IMR-90 (cell line): Measurements from ENCODE around the gene MFAP3L. TPM values are rescaled to one million over a fixed set of nuclear protein-coding genes. Genes with fewer than 3 reads are reported as not detected.

ENCODE experiments used
- ATAC-seq: fragments of 200-7000 bp; cut with Tn5 transposase; 2 replicates; pipeline ENCODE4 v1.9.1; 2020; ENCODE audit warnings: low read depth, mild to moderate bottlenecking, moderate library complexity
- BruUV-seq: library from RNA; stranded (reverse); fragments of 400-500 nt; replicated peaks from 2 replicates; lab custom pipeline; 2021; lab: Mats Ljungman, UMichigan
- CTCF ChIA-PET: fragments of 300-600 bp; formaldehyde crosslinking; extraction: SDS; loops from one replicate; lab custom pipeline; 2021; ENCODE audit warnings: antibody characterized with exemption; lab: Yijun Ruan, JAX
- POLR2A ChIA-PET: fragments of 300-600 bp; sonication (Branson Sonifier 250); formaldehyde crosslinking; loops from one replicate; lab custom pipeline; 2022; ENCODE audit warnings: antibody characterized with exemption; ENCODE audit not compliant: unreplicated experiment; lab: Charles Lee
- DNase-seq: peaks from one replicate; pipeline ENCODE4 v3.0.0; 2013
- H2AFZ ChIP-seq: replicated peaks from 2 replicates; pipeline ENCODE3; 2013; ENCODE audit warnings: low read length, mild to moderate bottlenecking; ENCODE audit not compliant: poor library complexity
- H2AK5ac ChIP-seq: 2 replicates; pipeline ENCODE4 v1.6.1; 2013; ENCODE audit warnings: low read depth, low read length, inconsistent platforms
- H2AK9ac ChIP-seq: replicated peaks from 2 replicates; pipeline ENCODE3; 2013; ENCODE audit warnings: mild to moderate bottlenecking, low read depth, low read length, moderate library complexity; ENCODE audit not compliant: poor library complexity
- H2BK120ac ChIP-seq: 2 replicates; pipeline ENCODE4 v1.6.1; 2013; ENCODE audit warnings: low read depth, low read length, inconsistent platforms
- H2BK15ac ChIP-seq: 3 replicates; pipeline ENCODE4 v1.6.1; 2013; ENCODE audit warnings: low read depth, low read length, inconsistent platforms
- H2BK20ac ChIP-seq: 2 replicates; pipeline ENCODE4 v1.6.1; 2013; ENCODE audit warnings: low read depth, mild to moderate bottlenecking, inconsistent platforms, low read length, moderate library complexity
- H2BK5ac ChIP-seq: 2 replicates; pipeline ENCODE4 v1.6.1; 2013; ENCODE audit warnings: mild to moderate bottlenecking, low read depth, low read length, inconsistent platforms; ENCODE audit not compliant: poor library complexity, severe bottlenecking
- H3K14ac ChIP-seq: replicated peaks from 2 replicates; pipeline ENCODE4 v1.6.1; 2013; ENCODE audit warnings: low read depth, low read length, inconsistent platforms
- H3K18ac ChIP-seq: 2 replicates; pipeline ENCODE4 v1.6.1; 2013; ENCODE audit warnings: low read depth, low read length, control low read depth
- H3K23ac ChIP-seq: 2 replicates; pipeline ENCODE4 v1.6.1; 2013; ENCODE audit warnings: low read depth, low read length, inconsistent platforms
- H3K27ac ChIP-seq: 2 replicates; pipeline ENCODE4 v1.5.1; 2013; ENCODE audit warnings: mild to moderate bottlenecking, control low read depth, low read length; ENCODE audit not compliant: insufficient read depth
- H3K27me3 ChIP-seq: 2 replicates; pipeline ENCODE4 v1.6.1; 2013; ENCODE audit warnings: low read length; ENCODE audit not compliant: control insufficient read depth, insufficient read depth
- H3K36me3 ChIP-seq: 2 replicates; pipeline ENCODE4 v1.6.1; 2013; ENCODE audit warnings: low read length, mixed read lengths; ENCODE audit not compliant: control insufficient read depth, insufficient read depth
- H3K4ac ChIP-seq: 2 replicates; pipeline ENCODE4 v1.6.1; 2013; ENCODE audit warnings: low read depth, low read length, inconsistent platforms
- H3K4me1 ChIP-seq: 2 replicates; pipeline ENCODE4 v1.6.1; 2013; ENCODE audit warnings: low read length, mixed read lengths; ENCODE audit not compliant: control insufficient read depth, insufficient read depth
- H3K4me2 ChIP-seq: 2 replicates; pipeline ENCODE4 v1.6.1; 2013; ENCODE audit warnings: low read depth, mild to moderate bottlenecking, control low read depth, low read length, moderate library complexity
- H3K4me3 ChIP-seq: 2 replicates; pipeline ENCODE4 v1.5.1; 2013; ENCODE audit warnings: low read depth, mild to moderate bottlenecking, control low read depth, low read length, moderate library complexity; ENCODE audit not compliant: insufficient read depth
- H3K56ac ChIP-seq: 2 replicates; pipeline ENCODE4 v1.6.1; 2013; ENCODE audit warnings: low read length, inconsistent platforms; ENCODE audit not compliant: insufficient read depth; ENCODE audit errors: extremely low read depth
- H3K79me1 ChIP-seq, 2 experiments: 2 replicates each; pipeline ENCODE4 v1.6.1; 2013; ENCODE audit warnings: low read length in 2 of 2, inconsistent platforms in 1 of 2, low read depth in 1 of 2
- H3K9ac ChIP-seq: 2 replicates; pipeline ENCODE4 v1.6.1; 2013; ENCODE audit warnings: low read depth, low read length, control low read depth
- H3K9me1 ChIP-seq: 2 replicates; pipeline ENCODE4 v1.6.1; 2013; ENCODE audit warnings: low read length, inconsistent platforms; ENCODE audit not compliant: insufficient read depth
- H3K9me3 ChIP-seq: 2 replicates; pipeline ENCODE4 v1.6.1; 2013; ENCODE audit warnings: low read length; ENCODE audit not compliant: control insufficient read depth, insufficient read depth
- H4K20me1 ChIP-seq: 2 replicates; pipeline ENCODE4 v1.6.1; 2013; ENCODE audit warnings: low read length, inconsistent platforms; ENCODE audit not compliant: insufficient read depth
- H4K5ac ChIP-seq: 2 replicates; pipeline ENCODE4 v1.6.1; 2013; ENCODE audit warnings: mild to moderate bottlenecking, low read depth, low read length, control low read depth
- H4K8ac ChIP-seq, 2 experiments: 2 replicates each; pipeline ENCODE4 v1.6.1; 2013; ENCODE audit warnings: low read depth in 2 of 2, low read length in 2 of 2, control low read depth in 1 of 2, inconsistent platforms in 1 of 2
- H4K91ac ChIP-seq: 2 replicates; pipeline ENCODE4 v1.6.1; 2013; ENCODE audit warnings: low read depth, low read length, inconsistent platforms; ENCODE audit not compliant: insufficient read depth
- BHLHE40 ChIP-seq: fragments of 150-350 bp; IDR thresholded peaks from 2 replicates; pipeline ENCODE4 v1.6.1; 2016; ENCODE audit warnings: mild to moderate bottlenecking, low read depth, low read length
- CEBPB ChIP-seq: IDR thresholded peaks from 2 replicates; pipeline ENCODE4 v1.6.1; 2012; ENCODE audit warnings: low read depth, low read length, improper control_type of control experiment
- CHD1 ChIP-seq: IDR thresholded peaks from 2 replicates; pipeline ENCODE4 v1.6.1; 2012; ENCODE audit warnings: low read depth, low read length, improper control_type of control experiment
- FOS ChIP-seq: fragments of 150-350 bp; IDR thresholded peaks from 2 replicates; pipeline ENCODE4 v1.6.1; 2016; ENCODE audit warnings: low read depth, low read length
- MAFK ChIP-seq: IDR thresholded peaks from 2 replicates; pipeline ENCODE4 v1.6.1; 2012; ENCODE audit warnings: low read depth, low read length, improper control_type of control experiment
- MAZ ChIP-seq: IDR thresholded peaks from 2 replicates; pipeline ENCODE4 v1.6.1; 2012; ENCODE audit warnings: low read depth, mild to moderate bottlenecking, low read length, improper control_type of control experiment, moderate library complexity, borderline replicate concordance
- MXI1 ChIP-seq: IDR thresholded peaks from 2 replicates; pipeline ENCODE4 v1.6.1; 2012; ENCODE audit warnings: low read depth, mild to moderate bottlenecking, low read length, moderate library complexity, borderline replicate concordance
- NFE2L2 ChIP-seq: fragments of 150-350 bp; IDR thresholded peaks from 2 replicates; pipeline ENCODE4 v1.6.1; 2016; ENCODE audit warnings: low read depth, mild to moderate bottlenecking, low read length
- POLR2A ChIP-seq: IDR thresholded peaks from 2 replicates; pipeline ENCODE4 v1.6.1; 2012; ENCODE audit warnings: mild to moderate bottlenecking, low read depth, low read length
- RAD21 ChIP-seq: IDR thresholded peaks from 2 replicates; pipeline ENCODE4 v1.6.1; 2012; ENCODE audit warnings: low read length, improper control_type of control experiment
- RCOR1 ChIP-seq: IDR thresholded peaks from 2 replicates; pipeline ENCODE4 v1.6.1; 2012; ENCODE audit warnings: mild to moderate bottlenecking, low read length, improper control_type of control experiment; ENCODE audit not compliant: insufficient replicate concordance
- RFX5 ChIP-seq: IDR thresholded peaks from 2 replicates; pipeline ENCODE4 v1.8.0; 2012; ENCODE audit warnings: low read depth, mild to moderate bottlenecking, low read length, moderate library complexity
- SMC3 ChIP-seq: fragments of 150-350 bp; IDR thresholded peaks from 2 replicates; pipeline ENCODE4 v1.6.1; 2016; ENCODE audit warnings: low read depth, mild to moderate bottlenecking, antibody characterized with exemption, low read length, moderate library complexity
- USF2 ChIP-seq: fragments of 150-350 bp; IDR thresholded peaks from 2 replicates; pipeline ENCODE4 v1.6.1; 2017; ENCODE audit warnings: mild to moderate bottlenecking, antibody characterized with exemption, low read length, low read depth
- WGBS, 2 experiments: methylation state at CpG; one replicate each; pipeline versions ENCODE4 v1.1.5 to v1.1.7; 2013; ENCODE audit warnings: missing lambda C conversion rate in 2 of 2; ENCODE audit not compliant: insufficient read length in 1 of 2; ENCODE audit errors: extremely low coverage in 2 of 2; 5-methylcytosine and 5-hydroxymethylcytosine counted together
- dilution Hi-C: fragments of 300-500 bp; cut with HindIII; formaldehyde crosslinking; loops from one replicate; pipeline ENCODE4 v1.14.3; 2018; ENCODE audit warnings: low sequenced_read_pairs; ENCODE audit not compliant: unreplicated experiment
- in situ Hi-C: fragments of 300-500 bp; cut with MboI; formaldehyde crosslinking; loops from 3 replicates; pipeline ENCODE4 v1.14.3; 2019; ENCODE audit warnings: low sequenced_read_pairs, inconsistent platforms, mixed read lengths
- intact Hi-C: fragments of 100-400 bp; cut with micrococcal nuclease; formaldehyde crosslinking; loops from 2 replicates; pipeline ENCODE4 v1.10.0; 2022
- polyA plus RNA-seq, 3 experiments: library from polyadenylated mRNA; depleted of rRNA; stranded (reverse); fragments of >200 nt; gene quantifications; 2 replicates each; pipeline ENCODE4 v1.2.3, GENCODE V29; 2012; ENCODE audit warnings: low replicate concordance in 1 of 3
- total RNA-seq: library from RNA; depleted of rRNA; stranded (reverse); fragments of >200 nt; gene quantifications from 2 replicates; pipeline ENCODE4 v1.2.3, GENCODE V29; 2012
- TF ChIP-seq, protein P1 (sequence below): fragments of 150-350 bp; IDR thresholded peaks from 2 replicates; pipeline ENCODE4 v1.6.1; 2016; ENCODE audit warnings: low read depth, mild to moderate bottlenecking, low read length, moderate library complexity, borderline replicate concordance
- TF ChIP-seq, protein P2 (sequence below): conservative IDR thresholded peaks from 2 replicates; pipeline ENCODE4 v1.5.1; 2012; ENCODE audit warnings: mild to moderate bottlenecking, low read depth, low read length, improper control_type of control experiment

Gene MFAP3L
- total and polyA plus RNA-seq, 2 of the 4 experiments (the other 2 are of a cell fraction): 0.22 to 0.36 TPM

DNA sequence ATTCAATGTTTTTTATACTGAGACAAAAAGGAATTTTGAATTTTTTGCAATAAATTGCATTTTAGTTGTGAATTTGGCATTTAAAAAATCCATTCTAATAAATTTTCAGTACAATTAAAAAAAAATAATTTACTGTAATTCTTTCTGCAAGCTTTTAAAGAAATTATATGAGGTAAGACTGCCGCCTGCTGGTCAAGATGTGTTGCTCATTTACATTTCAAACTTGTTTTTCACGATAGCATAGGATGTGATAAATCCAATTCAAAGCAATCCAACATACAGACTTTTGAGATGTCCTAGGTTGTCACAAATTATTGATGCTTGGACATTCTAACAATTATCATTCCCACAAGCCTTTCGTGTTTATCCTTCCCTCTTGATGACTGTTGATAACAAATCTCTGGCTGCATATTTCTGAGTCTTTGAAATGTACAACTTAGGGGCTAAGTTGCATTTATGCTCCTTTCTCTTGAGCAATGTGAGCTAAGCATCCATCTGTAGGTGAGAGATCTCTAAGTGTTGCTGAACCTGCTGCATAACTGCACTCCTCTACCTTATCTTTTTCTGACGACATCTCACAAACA is 21.7 kb upstream of the MFAP3L start:
- H3K27me3 ChIP-seq: peaks cover 6% of the 10 kb centered on the region
- H4K91ac ChIP-seq: no peak overlapping the region
- in situ Hi-C loops: no loop called here
- no peak overlapping the region for H2BK120ac ChIP-seq
- ChIA-PET POLR2A (no interaction called here), CTCF (interaction anchor here (0.5 to 2.0 kb wide), 7 partner anchors 10 to 340 kb away, joined by 3 to 18 read pairs (median 4); no protein-coding TSS in a partner anchor)
- no peak overlapping the region for H3K14ac ChIP-seq
- no peak overlapping the region for H3K18ac ChIP-seq
- BruUV-seq: no TSS peak
- no peak overlapping the region for H2BK5ac ChIP-seq
- dilution Hi-C loops: no loop called here
- no peaks in the 10 kb centered on the region for H3K79me1 ChIP-seq
- DNase-seq (peak; percentile 71), ATAC-seq (no peak)
- H3K9me1 ChIP-seq: no peaks in the 10 kb centered on the region
- no peak overlapping the region for H2AK9ac ChIP-seq
- H3K4ac ChIP-seq: no peak overlapping the region
- intact Hi-C loops: loop anchor here (1.0 to 2.0 kb wide), 2 partner anchors 238 to 435 kb away; partner anchors contain the start of gene NEK1
- H3K4me1 ChIP-seq: no peaks in the 10 kb centered on the region
- H3K9me3 ChIP-seq: no peaks in the 10 kb centered on the region
- no peak overlapping the region for H2BK20ac ChIP-seq
- H2AFZ ChIP-seq: no peak overlapping the region
- H3K4me3 ChIP-seq: no peak overlapping the region
- H4K8ac ChIP-seq: no peak overlapping the region
- no peak overlapping the region for H2AK5ac ChIP-seq
- H3K4me2 ChIP-seq: no peak overlapping the region
- WGBS, 2 experiments: 67% methylated on average over 1 of the region's 4 CpGs; no CpG with 5 or more reads in 1 of the 2 experiments
- no peak overlapping the region for H3K56ac ChIP-seq
- no peaks in the 10 kb centered on the region for H3K36me3 ChIP-seq
- no peaks in the 10 kb centered on the region for H4K20me1 ChIP-seq
- TF ChIP-seq RCOR1 (no peak), RAD21 (peak; percentile 74), RFX5 (no peak), CEBPB (no peak), SMC3 (peak; percentile 46; the same call in 1 of the 2 replicates), BHLHE40 (no peak), NFE2L2 (no peak), FOS (no peak), POLR2A (no peak), MAFK (no peak), CHD1 (no peak), USF2 (no peak), MAZ (no peak), MXI1 (no peak)
- TF ChIP-seq, protein P1, sequence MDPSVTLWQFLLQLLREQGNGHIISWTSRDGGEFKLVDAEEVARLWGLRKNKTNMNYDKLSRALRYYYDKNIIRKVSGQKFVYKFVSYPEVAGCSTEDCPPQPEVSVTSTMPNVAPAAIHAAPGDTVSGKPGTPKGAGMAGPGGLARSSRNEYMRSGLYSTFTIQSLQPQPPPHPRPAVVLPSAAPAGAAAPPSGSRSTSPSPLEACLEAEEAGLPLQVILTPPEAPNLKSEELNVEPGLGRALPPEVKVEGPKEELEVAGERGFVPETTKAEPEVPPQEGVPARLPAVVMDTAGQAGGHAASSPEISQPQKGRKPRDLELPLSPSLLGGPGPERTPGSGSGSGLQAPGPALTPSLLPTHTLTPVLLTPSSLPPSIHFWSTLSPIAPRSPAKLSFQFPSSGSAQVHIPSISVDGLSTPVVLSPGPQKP: no peak
- TF ChIP-seq, protein P2, sequence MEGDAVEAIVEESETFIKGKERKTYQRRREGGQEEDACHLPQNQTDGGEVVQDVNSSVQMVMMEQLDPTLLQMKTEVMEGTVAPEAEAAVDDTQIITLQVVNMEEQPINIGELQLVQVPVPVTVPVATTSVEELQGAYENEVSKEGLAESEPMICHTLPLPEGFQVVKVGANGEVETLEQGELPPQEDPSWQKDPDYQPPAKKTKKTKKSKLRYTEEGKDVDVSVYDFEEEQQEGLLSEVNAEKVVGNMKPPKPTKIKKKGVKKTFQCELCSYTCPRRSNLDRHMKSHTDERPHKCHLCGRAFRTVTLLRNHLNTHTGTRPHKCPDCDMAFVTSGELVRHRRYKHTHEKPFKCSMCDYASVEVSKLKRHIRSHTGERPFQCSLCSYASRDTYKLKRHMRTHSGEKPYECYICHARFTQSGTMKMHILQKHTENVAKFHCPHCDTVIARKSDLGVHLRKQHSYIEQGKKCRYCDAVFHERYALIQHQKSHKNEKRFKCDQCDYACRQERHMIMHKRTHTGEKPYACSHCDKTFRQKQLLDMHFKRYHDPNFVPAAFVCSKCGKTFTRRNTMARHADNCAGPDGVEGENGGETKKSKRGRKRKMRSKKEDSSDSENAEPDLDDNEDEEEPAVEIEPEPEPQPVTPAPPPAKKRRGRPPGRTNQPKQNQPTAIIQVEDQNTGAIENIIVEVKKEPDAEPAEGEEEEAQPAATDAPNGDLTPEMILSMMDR: peak; percentile 86
- no peak overlapping the region for H2BK15ac ChIP-seq
- H3K23ac ChIP-seq: no peak overlapping the region
- no peak overlapping the region for H4K5ac ChIP-seq
- H3K9ac ChIP-seq: no peak overlapping the region
- H3K27ac ChIP-seq: no peak overlapping the region
